ENCODE measurements around the gene OR52A5. TPM values are rescaled to one million over a fixed set of nuclear protein-coding genes. Genes with fewer than 3 reads are reported as not detected.

OR52A5 gene
- total and polyA plus RNA-seq, 2 experiments from 2014 or later = 0.11 to 0.24 TPM

DNA sequence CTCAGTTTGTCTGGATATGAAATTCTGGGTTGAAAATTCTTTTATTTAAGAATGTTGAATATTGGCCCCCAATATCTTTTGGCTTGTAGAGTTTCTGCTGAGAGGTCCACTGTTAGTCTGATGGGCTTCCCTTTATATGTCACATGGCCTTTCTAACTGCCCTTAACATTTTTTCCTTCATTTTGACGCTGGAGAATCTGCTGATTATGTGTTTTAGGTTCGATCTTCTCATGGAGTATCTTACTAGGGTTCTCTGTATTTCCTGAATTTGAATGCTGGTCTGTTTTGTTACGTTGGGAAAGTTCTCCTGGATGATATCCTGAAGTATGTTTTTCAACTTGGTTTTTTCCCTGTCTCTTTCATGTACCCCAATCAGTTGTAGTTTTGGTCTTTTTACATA, 22.8 kb downstream of the OR52A5 start (continued):
- TF ChIP-seq, protein P1, sequence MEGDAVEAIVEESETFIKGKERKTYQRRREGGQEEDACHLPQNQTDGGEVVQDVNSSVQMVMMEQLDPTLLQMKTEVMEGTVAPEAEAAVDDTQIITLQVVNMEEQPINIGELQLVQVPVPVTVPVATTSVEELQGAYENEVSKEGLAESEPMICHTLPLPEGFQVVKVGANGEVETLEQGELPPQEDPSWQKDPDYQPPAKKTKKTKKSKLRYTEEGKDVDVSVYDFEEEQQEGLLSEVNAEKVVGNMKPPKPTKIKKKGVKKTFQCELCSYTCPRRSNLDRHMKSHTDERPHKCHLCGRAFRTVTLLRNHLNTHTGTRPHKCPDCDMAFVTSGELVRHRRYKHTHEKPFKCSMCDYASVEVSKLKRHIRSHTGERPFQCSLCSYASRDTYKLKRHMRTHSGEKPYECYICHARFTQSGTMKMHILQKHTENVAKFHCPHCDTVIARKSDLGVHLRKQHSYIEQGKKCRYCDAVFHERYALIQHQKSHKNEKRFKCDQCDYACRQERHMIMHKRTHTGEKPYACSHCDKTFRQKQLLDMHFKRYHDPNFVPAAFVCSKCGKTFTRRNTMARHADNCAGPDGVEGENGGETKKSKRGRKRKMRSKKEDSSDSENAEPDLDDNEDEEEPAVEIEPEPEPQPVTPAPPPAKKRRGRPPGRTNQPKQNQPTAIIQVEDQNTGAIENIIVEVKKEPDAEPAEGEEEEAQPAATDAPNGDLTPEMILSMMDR (conservative IDR thresholded peaks at IDR 0.05; ENCODE audit: low read depth in 2 of 2) = no peak
- no peak for TF ChIP-seq ZNF331 (CRISPR knock-in tag; IDR thresholded peaks at IDR 0.05; ENCODE audit: low read depth)

DNA sequence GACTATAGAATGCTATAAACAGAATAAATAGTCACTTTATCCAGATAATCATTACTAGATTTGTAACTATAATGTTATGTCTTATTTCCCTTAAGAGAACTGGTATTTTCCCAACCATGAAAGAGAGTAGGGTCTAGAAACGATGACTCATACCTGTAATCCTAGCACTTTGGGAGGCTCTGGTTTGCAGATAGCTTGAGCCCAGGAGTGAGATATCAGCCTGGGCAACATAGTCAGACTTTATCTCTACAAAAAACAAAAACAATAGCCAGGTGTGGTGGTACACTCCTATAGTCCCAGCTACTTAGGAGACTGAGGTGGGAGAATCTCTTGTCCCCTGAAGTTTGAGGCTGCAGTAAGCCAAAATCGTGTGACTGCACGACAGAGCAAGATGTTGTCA, 30.9 kb downstream of the OR52A5 start:
- H3K9me3 Mint-ChIP-seq = no peaks in the 10 kb centered on the region
- H3K27me3 Mint-ChIP-seq (ENCODE audit: insufficient read depth, low read depth, poor library complexity) = no peaks in the 10 kb centered on the region
- no peak overlapping the region for H3K4me3 Mint-ChIP-seq
- H3K36me3 Mint-ChIP-seq (ENCODE audit: low read depth) = no peaks in the 10 kb centered on the region
- H3K27ac ChIP-seq (ENCODE audit: low read depth) = no peak overlapping the region
- H3K79me2 ChIP-seq (replicated peaks; ENCODE audit: insufficient read depth) = no peaks in the 10 kb centered on the region
- H3K9me2 ChIP-seq (ENCODE audit: insufficient read depth) = peaks cover 3% of the 10 kb centered on the region; the same call in 1 of the 2 replicates
- ATAC-seq (no peak; the same call in 2 of the 3 replicates), DNase-seq (ENCODE audit: low spot score) (peak; percentile 3)
- no peaks in the 10 kb centered on the region; the same call in 1 of the 2 replicates for H3K4me1 ChIP-seq (ENCODE audit: insufficient read depth)
- no peaks in the 10 kb centered on the region for H3K27me3 ChIP-seq (ENCODE audit: insufficient read depth)
- H3K36me3 ChIP-seq (ENCODE audit: insufficient read depth) = no peaks in the 10 kb centered on the region
- H3K27ac Mint-ChIP-seq = peak overlapping the region; percentile 22; the same call in 1 of the 2 replicates
- no peak overlapping the region for H3K4me2 ChIP-seq
- TF ChIP-seq ZNF331 (CRISPR knock-in tag; IDR thresholded peaks at IDR 0.05; ENCODE audit: low read depth) (no peak), JUNB (IDR thresholded peaks at IDR 0.05; ENCODE audit: unreplicated experiment) (no peak), ETS1 (IDR thresholded peaks at IDR 0.05) (no peak)
- no peaks in the 10 kb centered on the region for H4K20me1 ChIP-seq (replicated peaks; ENCODE audit: insufficient read depth)
- H3K4me3 ChIP-seq = no peak overlapping the region
- H2AFZ ChIP-seq = peak overlapping the region; percentile 25; the same call in 1 of the 2 replicates
- H3K4me1 Mint-ChIP-seq = peaks cover 1% of the 10 kb centered on the region; the same call in 2 of the 3 replicates
- no peaks in the 10 kb centered on the region for H3F3A ChIP-seq (replicated peaks; ENCODE audit: low read depth)

- peaks cover 3% of the 10 kb centered on the region; the same call in 1 of the 2 replicates for H3K9me2 ChIP-seq (ENCODE audit: insufficient read depth)
- H3K4me1 ChIP-seq (ENCODE audit: insufficient read depth) = no peaks in the 10 kb centered on the region; the same call in 1 of the 2 replicates
- no peak overlapping the region for H3K27ac ChIP-seq (ENCODE audit: low read depth)
- no peaks in the 10 kb centered on the region for H4K20me1 ChIP-seq (replicated peaks; ENCODE audit: insufficient read depth)
- DNase-seq (ENCODE audit: low spot score) = no peak
- no peaks in the 10 kb centered on the region for H3K79me2 ChIP-seq (replicated peaks; ENCODE audit: insufficient read depth)
- H3K27me3 ChIP-seq (ENCODE audit: insufficient read depth) = no peaks in the 10 kb centered on the region
- H3K36me3 ChIP-seq (ENCODE audit: insufficient read depth) = no peaks in the 10 kb centered on the region
- no peaks in the 10 kb centered on the region for H3K36me3 Mint-ChIP-seq (ENCODE audit: low read depth)
- no peaks in the 10 kb centered on the region for H3F3A ChIP-seq (replicated peaks; ENCODE audit: low read depth)
- peaks cover 4% of the 10 kb centered on the region; the same call in 2 of the 3 replicates for H3K4me1 Mint-ChIP-seq
- H3K4me3 Mint-ChIP-seq = no peak overlapping the region
- H3K27me3 Mint-ChIP-seq (ENCODE audit: insufficient read depth, low read depth, poor library complexity) = no peaks in the 10 kb centered on the region
- no peaks in the 10 kb centered on the region for H3K9me3 Mint-ChIP-seq
- no peak overlapping the region for H2AFZ ChIP-seq
- ATAC-seq = no peak
- no peak overlapping the region for H3K27ac Mint-ChIP-seq
- H3K4me2 ChIP-seq = no peak overlapping the region
- no peak overlapping the region for H3K4me3 ChIP-seq
- TF ChIP-seq, protein P1 (conservative IDR thresholded peaks at IDR 0.05; ENCODE audit: low read depth in 2 of 2) = no peak
- TF ChIP-seq ZNF331 (CRISPR knock-in tag; IDR thresholded peaks at IDR 0.05; ENCODE audit: low read depth) = no peak
- TF ChIP-seq ETS1 (IDR thresholded peaks at IDR 0.05) = no peak
- no peak for TF ChIP-seq EZH2 (IDR thresholded peaks at IDR 0.05; ENCODE audit: low read depth, unreplicated experiment)
- TF ChIP-seq CREB1 (CRISPR knock-in tag; IDR thresholded peaks at IDR 0.05; ENCODE audit: low read depth) = no peak
Measured at GRCh38 chr11:5103066-5103465, 35.1 kb downstream of the OR52A5 start.

Data from GM23338 (cell line).